NB4 (cell line): ENCODE data around the gene SLC16A8.

Source experiments
- CTCF ChIP-seq: IDR thresholded peaks from one replicate; pipeline ENCODE4 v1.5.1; 2012; ENCODE audit warnings: low read depth, low read length
- POLR2A ChIP-seq: IDR thresholded peaks from 2 replicates; pipeline ENCODE4 v1.6.1; 2011; ENCODE audit warnings: mild to moderate bottlenecking; ENCODE audit not compliant: insufficient read length; ENCODE audit errors: extremely low read depth
- TF ChIP-seq, protein P1 (sequence below): IDR thresholded peaks from 2 replicates; pipeline ENCODE4 v1.6.1; 2011; ENCODE audit warnings: low read depth, low read length

DNA sequence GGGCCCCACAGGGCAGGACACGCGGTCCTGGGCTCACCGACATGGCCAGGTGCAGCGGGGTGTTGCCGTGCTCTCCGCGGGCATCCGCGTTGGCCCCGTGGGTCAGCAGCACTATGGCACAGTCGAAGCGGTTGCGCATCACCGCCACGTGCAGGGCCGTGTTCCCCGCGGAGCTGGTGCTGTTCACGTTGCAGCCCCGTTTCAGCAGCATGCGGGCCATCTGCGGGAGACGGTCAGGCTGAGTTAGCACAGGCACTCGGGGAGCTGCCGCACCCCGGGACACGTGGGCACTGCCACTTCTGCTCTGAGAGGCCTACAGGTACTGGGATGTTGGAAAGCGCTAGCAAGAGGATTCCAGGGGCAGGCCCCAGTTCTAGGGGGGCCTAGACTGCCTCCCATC lies 48.8 kb upstream of the SLC16A8 start:
- TF ChIP-seq CTCF (no peak), POLR2A (no peak)
- TF ChIP-seq, protein P1, sequence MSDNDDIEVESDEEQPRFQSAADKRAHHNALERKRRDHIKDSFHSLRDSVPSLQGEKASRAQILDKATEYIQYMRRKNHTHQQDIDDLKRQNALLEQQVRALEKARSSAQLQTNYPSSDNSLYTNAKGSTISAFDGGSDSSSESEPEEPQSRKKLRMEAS: no peak
